GM10266 (cell line): Measurements from ENCODE around the gene AK5.

Experiments
- DNase-seq: peaks from one replicate; pipeline ENCODE4 v3.0.0; 2012; ENCODE audit errors: extremely low spot score
- TF ChIP-seq, protein P1 (sequence below): IDR thresholded peaks from 2 replicates; pipeline ENCODE4 v1.5.1; 2012; ENCODE audit warnings: mild to moderate bottlenecking, low read depth; ENCODE audit not compliant: control insufficient read depth, insufficient read depth; ENCODE audit errors: missing control alignments

The AK5 gene

DNA sequence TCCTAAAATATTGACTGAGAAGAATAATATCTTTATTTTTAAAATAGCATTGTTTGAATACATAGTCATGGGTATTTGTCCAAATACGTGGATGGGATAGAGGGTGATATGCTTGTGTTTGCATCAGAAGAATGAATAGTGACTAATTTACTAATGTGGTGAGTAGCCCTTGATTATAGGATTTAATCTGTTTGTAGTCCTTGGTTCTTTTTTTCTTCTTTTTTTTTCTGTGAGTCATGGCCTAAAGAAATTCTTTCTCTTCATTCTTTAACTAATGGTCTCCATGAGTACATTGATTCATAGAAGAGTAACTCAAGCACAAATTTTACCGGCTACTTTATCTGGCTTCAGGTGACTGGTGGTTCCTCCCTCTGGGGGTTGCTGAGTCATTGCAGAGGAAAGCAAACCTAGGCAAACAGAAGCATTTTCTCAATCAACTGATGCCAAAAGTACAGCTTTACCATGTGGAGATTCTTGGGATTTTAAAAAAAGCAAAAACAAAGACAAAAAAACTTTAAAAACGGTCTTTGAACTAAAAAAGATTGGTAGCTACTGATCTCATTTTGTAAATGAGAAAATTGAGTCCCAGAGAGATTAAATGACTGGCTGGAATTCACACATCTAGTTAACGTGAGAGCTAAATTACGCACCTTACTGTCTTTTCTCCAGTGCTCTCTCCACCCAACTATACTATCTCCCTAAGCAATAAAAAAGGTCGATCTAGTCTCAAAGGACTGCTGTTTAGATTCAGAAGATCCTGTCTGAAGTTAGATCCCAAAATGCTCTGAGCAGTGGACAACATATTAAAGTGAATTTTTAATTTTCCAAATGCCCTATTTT is 40.5 kb downstream of the AK5 start:
- no peak for DNase-seq
- TF ChIP-seq, protein P1, sequence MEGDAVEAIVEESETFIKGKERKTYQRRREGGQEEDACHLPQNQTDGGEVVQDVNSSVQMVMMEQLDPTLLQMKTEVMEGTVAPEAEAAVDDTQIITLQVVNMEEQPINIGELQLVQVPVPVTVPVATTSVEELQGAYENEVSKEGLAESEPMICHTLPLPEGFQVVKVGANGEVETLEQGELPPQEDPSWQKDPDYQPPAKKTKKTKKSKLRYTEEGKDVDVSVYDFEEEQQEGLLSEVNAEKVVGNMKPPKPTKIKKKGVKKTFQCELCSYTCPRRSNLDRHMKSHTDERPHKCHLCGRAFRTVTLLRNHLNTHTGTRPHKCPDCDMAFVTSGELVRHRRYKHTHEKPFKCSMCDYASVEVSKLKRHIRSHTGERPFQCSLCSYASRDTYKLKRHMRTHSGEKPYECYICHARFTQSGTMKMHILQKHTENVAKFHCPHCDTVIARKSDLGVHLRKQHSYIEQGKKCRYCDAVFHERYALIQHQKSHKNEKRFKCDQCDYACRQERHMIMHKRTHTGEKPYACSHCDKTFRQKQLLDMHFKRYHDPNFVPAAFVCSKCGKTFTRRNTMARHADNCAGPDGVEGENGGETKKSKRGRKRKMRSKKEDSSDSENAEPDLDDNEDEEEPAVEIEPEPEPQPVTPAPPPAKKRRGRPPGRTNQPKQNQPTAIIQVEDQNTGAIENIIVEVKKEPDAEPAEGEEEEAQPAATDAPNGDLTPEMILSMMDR: no peak

DNA sequence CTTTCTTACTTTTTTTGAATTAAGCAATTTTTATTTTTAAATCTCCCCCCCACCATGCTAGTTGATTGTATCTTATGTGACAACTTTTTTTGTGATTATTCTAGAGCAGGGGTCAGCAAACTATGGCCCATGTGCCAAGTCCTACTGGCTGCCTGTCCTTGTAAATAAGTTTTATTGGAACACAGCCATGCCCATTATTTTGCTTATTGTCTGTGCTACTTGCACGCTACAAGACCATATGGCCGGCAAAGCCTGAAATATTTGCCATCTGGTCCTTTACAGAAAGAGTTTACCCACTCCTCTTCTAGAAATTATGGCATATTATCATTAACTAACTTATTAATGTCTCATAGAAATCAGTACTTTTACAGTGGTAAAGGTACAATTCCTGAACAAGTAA is 51.7 kb downstream of the AK5 start:
- TF ChIP-seq, protein P1: no peak
- DNase-seq: no peak

DNA sequence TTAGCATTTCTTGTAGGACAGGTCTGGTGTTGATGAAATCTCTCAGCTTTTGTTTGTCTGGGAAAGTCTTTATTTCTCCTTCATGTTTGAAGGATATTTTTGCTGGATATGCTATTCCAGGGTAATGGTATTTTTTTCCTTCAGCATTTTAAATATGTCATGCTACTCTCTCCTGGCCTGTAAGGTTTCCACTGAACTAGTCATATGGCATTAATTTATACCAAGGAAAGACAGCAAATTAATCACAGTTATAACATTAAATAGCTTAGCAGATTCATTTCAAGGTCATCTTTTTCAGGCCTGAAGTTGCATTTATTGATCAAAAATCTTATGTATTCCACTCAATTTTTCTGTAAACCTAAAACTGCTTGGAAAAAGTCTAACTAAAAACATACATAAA is 54.9 kb downstream of the AK5 start:
- TF ChIP-seq, protein P1: no peak
- no peak for DNase-seq

DNA sequence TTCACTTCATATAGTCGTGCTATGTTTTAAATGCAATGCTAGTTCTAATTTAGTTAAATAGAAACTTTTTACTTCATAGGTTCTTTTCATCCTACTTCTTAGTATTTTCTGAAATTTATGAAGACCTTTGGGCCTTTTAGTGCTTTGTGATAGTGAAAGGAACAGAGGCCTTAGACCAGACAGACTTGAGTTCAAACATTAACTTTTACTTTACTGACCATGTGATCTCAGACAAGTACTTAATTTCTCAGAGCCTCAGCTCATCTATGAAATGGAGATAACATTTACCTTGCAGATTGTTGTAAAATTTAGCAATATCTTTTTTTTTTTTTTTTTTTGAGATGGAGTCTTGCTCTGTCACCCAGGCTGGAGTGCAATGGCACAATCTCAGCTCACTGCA is 57.5 kb downstream of the AK5 start:
- DNase-seq: no peak
- TF ChIP-seq, protein P1: no peak

DNA sequence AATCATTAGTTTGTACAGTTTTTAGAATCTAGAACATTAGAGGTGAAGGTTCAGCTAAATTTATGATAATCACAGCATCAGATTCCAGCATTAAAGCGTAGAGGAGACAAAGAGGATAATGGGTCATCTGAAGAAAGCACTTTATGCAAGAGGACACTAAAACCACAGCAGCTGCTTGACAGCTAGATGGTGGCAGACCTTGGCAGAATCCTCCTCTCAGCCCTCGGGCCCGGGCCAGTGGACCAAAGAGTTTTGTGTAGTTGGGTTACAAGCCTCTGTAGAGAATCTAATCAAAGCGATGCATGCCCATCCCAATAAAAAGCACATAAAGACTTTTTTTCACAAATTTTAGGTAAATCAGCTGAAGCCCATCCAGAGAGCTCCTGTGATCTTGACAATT is 59.4 kb downstream of the AK5 start:
- no peak for DNase-seq
- TF ChIP-seq, protein P1: no peak

DNA sequence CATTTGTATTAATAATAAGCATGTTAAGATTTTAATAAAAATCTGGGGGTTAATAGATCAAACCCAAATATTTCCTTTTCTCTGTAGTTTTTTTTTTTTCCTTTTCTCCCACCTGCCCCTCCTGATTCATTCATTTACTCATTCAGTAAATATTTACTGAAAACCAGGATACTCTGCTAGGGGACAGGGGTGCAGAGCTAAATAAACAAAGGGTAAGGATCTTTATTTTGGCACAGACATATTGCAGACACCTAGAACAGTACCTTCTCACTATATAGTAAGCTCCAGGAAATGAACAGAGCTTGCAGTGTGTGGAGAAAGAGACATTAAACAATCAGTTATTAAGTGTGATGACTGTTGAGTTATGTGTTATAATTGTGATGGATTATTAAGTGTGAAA is 60.9 kb downstream of the AK5 start:
- no peak for DNase-seq
- TF ChIP-seq, protein P1: no peak

DNA sequence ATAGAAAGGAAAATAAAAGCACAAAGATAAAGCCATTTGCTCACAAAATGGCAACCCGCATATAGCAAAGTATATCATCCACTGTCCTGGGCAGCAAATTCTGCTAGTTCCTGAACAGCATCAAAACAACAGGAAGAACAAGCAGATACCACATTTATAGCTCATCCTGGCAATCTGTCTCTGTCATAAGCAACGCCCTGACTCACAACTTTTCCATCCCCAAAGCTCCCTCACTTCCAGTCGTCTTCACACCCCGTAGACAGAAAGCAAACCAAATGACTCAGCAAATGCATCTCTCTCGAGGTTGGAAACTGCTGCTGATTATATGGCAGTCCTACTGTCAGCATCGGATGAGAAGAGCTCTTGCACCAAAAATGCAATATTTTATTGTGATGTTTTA is 65.8 kb downstream of the AK5 start:
- DNase-seq: no peak
- TF ChIP-seq, protein P1: no peak
